BE2C (cell line): ENCODE measurements around the gene SVBP.
A peak's percentile ranks its signal among the peaks of the same experiment; 100 is the strongest.

Experiments used
- DNase-seq: peaks from one replicate; pipeline ENCODE4 v3.0.0-alpha.2; 2020
- H3K27me3 ChIP-seq: fragments of 250-450 bp; sonication (Bioruptor Pico); 2 replicates; pipeline ENCODE4 v1.5.1; 2020; ENCODE audit warnings: mild to moderate bottlenecking
- H3K36me3 ChIP-seq: fragments of 250-450 bp; sonication (Bioruptor Pico); 2 replicates; pipeline ENCODE4 v1.5.1; 2020; ENCODE audit warnings: mild to moderate bottlenecking
- H3K4me1 ChIP-seq: fragments of 250-450 bp; sonication (Bioruptor Pico); 2 replicates; pipeline ENCODE4 v1.5.1; 2020
- H3K4me3 ChIP-seq: 2 replicates; pipeline ENCODE4 v1.5.1; 2011; ENCODE audit warnings: low read depth, low read length
- H3K9me3 ChIP-seq: fragments of 250-450 bp; sonication (Bioruptor Pico); 2 replicates; pipeline ENCODE4 v1.5.1; 2020
- TF ChIP-seq, protein P1 (sequence below): IDR thresholded peaks from 2 replicates; pipeline ENCODE4 v1.5.1; 2012; ENCODE audit warnings: mild to moderate bottlenecking, low read depth, low read length

The SVBP gene

DNA sequence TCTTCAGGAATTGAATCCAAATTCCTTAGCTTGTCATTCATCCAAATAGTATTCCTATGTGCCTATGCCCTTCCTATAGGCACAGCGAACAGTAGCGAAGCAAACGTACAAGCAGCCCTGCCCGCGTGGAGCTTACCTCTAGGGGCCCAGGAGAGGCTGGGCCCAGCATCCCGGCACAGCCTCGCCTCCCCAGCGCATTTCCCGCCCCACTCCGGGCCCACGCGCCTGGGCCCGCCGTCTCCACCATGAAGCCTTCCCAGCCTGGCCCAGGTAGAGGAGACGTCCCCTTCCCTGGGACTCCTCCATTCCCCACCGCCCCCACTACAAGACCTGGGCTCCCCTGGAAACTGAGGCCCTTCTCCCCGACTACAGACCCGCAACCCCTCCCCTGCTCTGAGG lies 32.7 kb downstream of the SVBP start:
- no peaks in the 10 kb centered on the region for H3K4me1 ChIP-seq
- TF ChIP-seq, protein P1, sequence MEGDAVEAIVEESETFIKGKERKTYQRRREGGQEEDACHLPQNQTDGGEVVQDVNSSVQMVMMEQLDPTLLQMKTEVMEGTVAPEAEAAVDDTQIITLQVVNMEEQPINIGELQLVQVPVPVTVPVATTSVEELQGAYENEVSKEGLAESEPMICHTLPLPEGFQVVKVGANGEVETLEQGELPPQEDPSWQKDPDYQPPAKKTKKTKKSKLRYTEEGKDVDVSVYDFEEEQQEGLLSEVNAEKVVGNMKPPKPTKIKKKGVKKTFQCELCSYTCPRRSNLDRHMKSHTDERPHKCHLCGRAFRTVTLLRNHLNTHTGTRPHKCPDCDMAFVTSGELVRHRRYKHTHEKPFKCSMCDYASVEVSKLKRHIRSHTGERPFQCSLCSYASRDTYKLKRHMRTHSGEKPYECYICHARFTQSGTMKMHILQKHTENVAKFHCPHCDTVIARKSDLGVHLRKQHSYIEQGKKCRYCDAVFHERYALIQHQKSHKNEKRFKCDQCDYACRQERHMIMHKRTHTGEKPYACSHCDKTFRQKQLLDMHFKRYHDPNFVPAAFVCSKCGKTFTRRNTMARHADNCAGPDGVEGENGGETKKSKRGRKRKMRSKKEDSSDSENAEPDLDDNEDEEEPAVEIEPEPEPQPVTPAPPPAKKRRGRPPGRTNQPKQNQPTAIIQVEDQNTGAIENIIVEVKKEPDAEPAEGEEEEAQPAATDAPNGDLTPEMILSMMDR = no peak
- no peak overlapping the region for H3K4me3 ChIP-seq
- H3K9me3 ChIP-seq = no peaks in the 10 kb centered on the region
- H3K36me3 ChIP-seq = no peaks in the 10 kb centered on the region
- no peaks in the 10 kb centered on the region for H3K27me3 ChIP-seq
- DNase-seq = no peak

DNA sequence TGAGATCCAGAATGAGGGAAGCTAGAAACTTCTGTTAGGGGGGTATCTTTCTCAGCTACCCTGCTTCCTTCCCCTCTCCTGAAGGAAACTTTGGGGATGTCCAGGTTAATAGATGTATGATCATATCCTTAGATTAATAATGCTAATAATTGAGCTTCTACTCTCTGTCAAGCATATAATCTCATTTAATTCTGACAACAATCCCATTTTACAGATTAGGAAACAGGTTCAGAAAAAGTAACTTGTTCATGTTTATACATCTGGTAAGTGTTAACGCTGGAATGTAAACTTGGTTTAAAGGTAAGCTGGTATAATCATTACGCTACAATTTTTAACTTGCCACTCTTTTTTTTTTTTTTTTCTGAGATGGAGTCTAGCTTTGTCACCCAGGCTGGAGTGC lies 34.1 kb downstream of the SVBP start:
- Histone ChIP-seq H3K4me3 (no peak overlapping the region), H3K4me1 (no peaks in the 10 kb centered on the region), H3K36me3 (no peaks in the 10 kb centered on the region), H3K9me3 (no peaks in the 10 kb centered on the region), H3K27me3 (no peaks in the 10 kb centered on the region)
- no peak for DNase-seq
- TF ChIP-seq, protein P1 = no peak

DNA sequence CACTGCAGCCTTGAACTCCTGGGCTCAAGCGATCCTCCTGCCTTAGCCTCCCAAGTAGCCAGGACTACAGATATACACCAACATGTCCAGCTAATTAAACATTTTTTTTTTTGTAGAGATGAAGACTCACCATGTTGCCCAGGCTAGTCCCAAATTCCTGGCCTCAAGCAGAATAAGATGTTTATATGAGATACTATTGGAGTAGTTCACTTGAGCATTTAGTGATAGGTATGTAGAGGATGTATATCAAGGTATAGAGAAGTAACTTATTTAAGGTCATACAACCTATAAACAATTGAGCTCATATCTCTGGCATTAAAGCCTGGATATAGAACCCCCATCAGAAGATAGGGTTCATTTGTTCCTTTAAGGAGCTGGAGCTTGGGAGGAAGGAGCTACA lies 37.0 kb downstream of the SVBP start:
- Histone ChIP-seq H3K9me3 (no peaks in the 10 kb centered on the region), H3K4me1 (no peaks in the 10 kb centered on the region), H3K36me3 (0 out of 2 replicates have a peak, but pooled peaks cover 3% of the 10 kb centered on the region), H3K4me3 (no peak overlapping the region), H3K27me3 (no peaks in the 10 kb centered on the region)
- TF ChIP-seq, protein P1 = no peak
- DNase-seq = no peak

DNA sequence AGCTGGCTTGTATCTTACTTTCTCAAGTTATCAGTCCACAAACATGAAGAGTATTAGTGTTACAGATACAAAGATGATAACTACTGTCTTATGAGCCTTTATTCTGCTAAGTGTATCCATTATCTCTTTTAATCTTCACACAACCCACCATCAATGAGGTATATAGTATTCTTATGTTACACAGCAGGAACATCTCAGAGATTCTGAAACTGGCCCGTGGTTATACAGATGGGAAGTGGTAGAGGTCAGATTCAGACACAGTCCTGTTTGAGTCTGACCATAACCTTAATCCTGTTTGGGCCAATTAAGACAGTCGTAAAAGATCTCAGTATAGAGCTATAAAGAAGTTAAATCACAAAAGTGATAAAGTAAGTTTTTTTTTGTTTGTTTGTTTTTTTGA lies 37.5 kb downstream of the SVBP start:
- Histone ChIP-seq H3K27me3 (no peaks in the 10 kb centered on the region), H3K4me3 (no peak overlapping the region), H3K36me3 (0 out of 2 replicates have a peak, but pooled peaks cover 3% of the 10 kb centered on the region), H3K9me3 (no peaks in the 10 kb centered on the region), H3K4me1 (no peaks in the 10 kb centered on the region)
- TF ChIP-seq, protein P1 = no peak
- no peak for DNase-seq

DNA sequence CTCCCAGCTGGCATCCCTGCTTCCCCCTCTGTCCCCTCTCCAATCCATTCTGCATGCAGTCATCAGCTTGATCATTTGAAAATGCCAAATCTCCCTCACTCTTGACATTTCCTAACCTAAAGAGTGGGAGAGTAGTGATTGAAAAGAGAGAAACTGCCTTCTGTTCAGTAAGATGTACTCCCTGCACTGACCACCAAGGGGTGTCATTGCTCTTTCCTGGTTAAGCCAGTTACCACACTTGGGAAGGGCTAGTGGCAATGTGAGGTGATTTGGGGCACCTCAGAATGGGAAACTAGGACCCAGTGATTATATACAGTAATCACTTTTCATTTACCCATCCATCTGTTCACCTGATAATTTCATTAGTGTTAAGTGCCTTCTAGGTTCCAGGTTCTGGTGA lies 39.3 kb downstream of the SVBP start:
- no peaks in the 10 kb centered on the region for H3K9me3 ChIP-seq
- TF ChIP-seq, protein P1 = peak; percentile 79
- H3K36me3 ChIP-seq = 0 out of 2 replicates have a peak, but pooled peaks cover 3% of the 10 kb centered on the region
- peak; percentile 46 for DNase-seq
- H3K4me3 ChIP-seq = no peak overlapping the region
- H3K27me3 ChIP-seq = no peaks in the 10 kb centered on the region
- H3K4me1 ChIP-seq = no peaks in the 10 kb centered on the region

DNA sequence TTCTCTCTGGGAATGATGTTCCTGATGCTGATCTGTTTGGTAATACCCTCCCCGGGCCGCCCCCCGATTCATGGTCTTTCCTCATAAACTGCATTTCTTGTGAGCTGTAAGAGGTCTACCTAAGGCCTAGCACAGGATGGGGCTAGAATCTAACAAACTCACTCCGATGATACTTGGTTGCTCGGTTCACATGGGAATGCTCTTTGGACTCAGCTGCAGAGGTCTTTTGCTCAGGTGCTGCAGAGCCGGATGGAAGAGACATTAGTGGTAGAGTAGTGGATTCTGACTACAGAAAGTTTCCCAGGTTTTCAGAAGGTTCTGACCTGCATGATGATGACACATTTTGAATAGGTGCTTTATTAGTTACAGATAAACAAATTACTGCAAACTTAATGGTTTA lies 40.7 kb downstream of the SVBP start:
- TF ChIP-seq, protein P1 = no peak
- H3K36me3 ChIP-seq = 0 out of 2 replicates have a peak, but pooled peaks cover 3% of the 10 kb centered on the region
- H3K27me3 ChIP-seq = no peaks in the 10 kb centered on the region
- H3K9me3 ChIP-seq = no peaks in the 10 kb centered on the region
- no peak overlapping the region for H3K4me3 ChIP-seq
- DNase-seq = no peak
- no peaks in the 10 kb centered on the region for H3K4me1 ChIP-seq
